Measurements from ENCODE around the gene TMTC4.
"Not testable (repeated sequence)": the region's sequence is repeated elsewhere in the genome, so short reads cannot be mapped to it uniquely, and the experiment has no call there.

The TMTC4 gene

GRCh38 chr13:100627120-100627519, 47.5 kb downstream of the TMTC4 start:
- DNase-seq (ENCODE audit: low spot score), result no peak

GRCh38 chr13:100625447-100625846, 49.1 kb downstream of the TMTC4 start:
- DNase-seq (ENCODE audit: low spot score), result no peak

GRCh38 chr13:100620792-100621191, 53.8 kb downstream of the TMTC4 start:
- DNase-seq (ENCODE audit: low spot score), result no peak

GRCh38 chr13:100619940-100620339, 54.7 kb downstream of the TMTC4 start:
- no peak for DNase-seq (ENCODE audit: low spot score)

DNA sequence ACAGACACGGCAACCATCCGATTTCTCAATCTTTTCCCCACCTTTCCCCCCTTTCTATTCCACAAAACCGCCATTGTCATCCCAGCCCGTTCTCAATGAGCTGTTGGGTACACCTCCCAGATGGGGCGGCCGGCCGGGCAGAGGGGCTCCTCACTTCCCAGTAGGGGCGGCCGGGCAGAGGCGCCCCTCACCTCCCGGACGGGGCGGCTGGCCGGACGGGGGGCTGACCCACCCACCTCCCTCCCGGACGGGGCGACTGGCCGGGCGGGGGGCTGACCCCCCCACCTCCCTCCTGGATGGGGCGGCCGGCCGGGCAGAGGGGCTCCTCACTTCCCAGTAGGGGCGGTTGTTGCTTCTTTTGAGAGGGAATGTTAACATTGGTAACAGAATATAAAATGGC, 55.7 kb downstream of the TMTC4 start:
- not testable (repeated sequence) for DNase-seq (ENCODE audit: low spot score)

DNA sequence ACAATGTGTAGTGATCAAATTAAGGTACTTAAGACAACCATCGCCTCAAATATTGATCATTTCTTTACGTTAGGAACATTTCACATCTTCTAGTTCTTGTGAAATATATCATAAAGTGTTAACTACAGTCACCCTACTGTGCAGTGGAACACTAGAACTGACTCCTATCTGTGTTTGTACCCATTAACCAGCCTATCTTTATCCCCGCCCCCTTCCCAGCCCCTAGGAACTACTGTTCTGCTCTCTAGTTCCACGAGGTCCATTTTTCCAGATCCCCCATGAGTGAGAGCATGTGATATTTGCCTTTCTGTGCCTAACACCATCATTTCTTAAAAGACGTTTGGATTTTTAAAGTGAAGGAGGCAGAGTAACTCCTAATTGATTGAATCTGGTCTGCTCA, 61.6 kb downstream of the TMTC4 start:
- no peak for DNase-seq (ENCODE audit: low spot score)

- DNase-seq (ENCODE audit: low spot score), result no peak
Measured at GRCh38 chr13:100611678-100612492, 62.7 kb downstream of the TMTC4 start.

- no peak for DNase-seq (ENCODE audit: low spot score)
Measured at GRCh38 chr13:100610391-100611347, 63.9 kb downstream of the TMTC4 start.

GRCh38 chr13:100608906-100609305, 65.7 kb downstream of the TMTC4 start:
- DNase-seq (ENCODE audit: low spot score), result no peak

DNA sequence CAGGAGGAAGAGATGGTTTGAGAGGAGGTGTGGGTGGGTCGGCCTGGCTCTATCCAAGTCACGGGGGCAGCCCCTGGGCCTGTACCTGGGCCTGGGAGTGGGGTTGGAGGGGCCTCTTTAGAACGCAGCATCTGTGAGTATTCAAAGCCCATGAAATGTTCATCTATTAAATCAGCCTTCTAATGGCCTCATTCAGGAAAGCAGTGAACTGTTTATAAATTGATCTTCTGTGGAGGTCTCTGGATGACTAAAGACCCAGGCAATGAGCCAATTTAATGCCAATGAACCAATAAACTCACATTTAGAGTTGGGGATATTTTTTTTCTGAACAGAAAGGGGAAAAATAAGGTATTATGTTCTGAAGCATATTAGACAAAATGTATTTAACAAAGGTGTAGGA, 66.1 kb downstream of the TMTC4 start:
- no peak for DNase-seq (ENCODE audit: low spot score)

DNA sequence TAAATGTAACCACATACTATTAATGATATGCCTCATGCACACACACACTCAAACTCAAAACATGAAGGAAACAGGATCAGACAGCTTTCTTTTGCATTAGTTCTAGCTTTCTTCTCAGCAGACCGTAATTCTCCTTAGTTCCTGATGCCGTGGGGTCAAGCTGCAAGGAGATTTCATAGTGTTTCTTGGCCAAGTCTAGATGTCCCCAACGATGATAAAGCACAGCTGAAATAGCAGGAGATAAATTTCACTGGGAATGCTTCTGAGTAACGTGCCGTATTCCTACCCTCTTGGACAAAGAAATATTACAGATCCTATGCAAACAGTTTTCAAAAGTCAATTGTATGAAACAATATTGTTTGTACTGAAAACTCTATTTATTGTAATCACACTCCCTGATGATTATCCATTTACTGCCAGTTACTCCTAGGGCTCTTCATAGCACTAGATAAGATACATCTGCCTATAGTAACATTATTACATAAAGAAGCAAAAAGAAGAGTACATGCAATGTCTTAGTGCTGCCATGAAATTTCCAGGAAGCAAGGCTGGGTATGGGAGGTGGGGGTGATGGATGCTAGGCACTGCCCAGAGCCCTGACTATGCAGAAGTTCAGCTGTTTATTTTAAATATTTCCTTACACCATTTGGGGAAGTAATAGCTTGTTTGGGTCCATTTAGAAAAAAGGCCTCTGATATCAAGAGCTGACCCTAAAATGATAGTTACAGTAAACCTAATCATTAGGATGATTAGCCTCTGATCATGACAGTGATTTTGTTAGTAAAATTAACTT, 69.5 kb downstream of the TMTC4 start:
- no peak for DNase-seq (ENCODE audit: low spot score)

DNA sequence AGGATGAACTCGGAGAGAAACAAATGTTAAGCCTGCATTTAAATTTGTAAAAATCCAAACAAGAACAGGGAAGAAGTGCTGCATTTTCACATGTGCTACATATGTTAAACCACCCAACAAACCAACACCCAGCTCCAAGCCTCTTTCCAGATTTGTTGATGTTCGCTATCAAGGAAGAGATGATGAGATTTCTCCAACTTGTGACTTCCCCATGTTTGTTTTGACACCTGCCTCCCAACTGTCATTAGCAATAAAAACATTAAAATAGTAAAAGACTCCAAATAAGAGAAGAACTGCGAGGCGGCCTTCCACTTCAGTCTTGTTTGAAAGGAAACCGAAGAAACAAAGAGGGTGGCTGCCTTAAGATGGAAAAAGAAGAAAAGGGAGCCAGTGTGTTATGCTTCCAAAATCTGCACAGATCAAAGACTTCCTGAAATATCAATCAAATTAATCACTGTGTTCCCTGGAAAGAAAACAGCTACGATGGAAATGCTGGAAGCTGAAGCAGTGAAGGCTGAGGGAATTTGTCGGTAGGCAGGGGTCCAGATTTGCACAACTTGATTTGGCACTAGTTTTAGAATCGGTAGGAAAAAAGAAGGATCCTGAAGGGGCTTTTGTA, 72.0 kb downstream of the TMTC4 start:
- no peak for DNase-seq (ENCODE audit: low spot score)

DNA sequence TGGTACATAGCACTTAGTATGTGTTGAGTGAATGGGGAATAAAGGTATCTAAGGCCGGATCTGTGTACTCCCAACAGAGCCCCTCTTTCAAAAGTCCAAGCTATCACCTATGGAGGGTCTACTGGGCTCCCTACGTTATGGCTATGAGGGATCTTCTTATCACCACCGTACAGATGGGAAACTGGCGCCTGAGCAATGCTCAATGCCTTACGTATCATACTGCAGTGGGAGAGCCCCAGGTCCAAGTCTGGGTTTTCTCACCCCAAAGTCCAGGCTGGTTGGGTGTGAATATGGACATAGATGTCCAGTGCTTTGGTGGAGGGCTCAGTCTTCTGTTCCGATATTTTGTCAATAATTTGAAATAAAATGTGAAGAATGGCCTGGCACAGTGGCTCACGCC, 72.9 kb downstream of the TMTC4 start:
- no peak for DNase-seq (ENCODE audit: low spot score)

DNA sequence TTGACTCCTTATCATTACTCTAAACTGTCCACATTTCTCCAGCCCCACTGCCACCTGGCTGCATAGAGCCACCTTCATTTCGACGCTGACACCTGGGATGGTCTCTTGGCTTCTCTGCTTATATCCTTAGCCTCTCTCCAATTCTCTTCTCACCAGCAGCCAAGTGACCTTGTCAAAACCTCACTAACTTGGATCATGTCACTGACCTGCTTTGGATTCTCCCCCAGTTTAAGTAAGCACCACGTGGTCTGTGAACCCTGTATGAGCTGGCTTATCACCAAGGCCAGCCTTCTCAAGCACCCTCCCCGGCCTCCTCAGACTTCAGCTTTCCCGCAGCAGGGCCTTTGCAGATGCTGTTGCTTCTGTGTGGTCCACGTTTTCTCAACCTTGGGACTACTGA, 73.7 kb downstream of the TMTC4 start:
- DNase-seq (ENCODE audit: low spot score), result no peak

DNA sequence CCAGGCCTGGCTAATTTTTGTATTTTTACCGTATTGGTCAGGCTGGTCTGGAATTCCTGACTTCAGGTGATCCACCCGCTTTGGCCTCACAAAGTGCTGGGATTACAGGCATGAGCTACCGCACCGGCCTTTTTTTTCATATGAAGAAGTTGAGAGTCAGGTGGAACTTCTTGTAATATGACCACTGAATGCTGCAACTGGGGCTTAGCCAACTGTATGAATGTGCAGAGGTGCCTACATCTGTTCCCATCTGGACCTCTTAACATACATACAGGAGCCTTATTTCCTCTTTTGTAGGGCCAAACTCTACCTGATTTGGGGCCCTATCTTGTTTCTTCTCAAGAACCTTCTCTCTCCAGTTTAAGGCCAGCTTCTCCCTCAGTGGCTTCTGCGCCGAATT, 74.1 kb downstream of the TMTC4 start:
- DNase-seq (ENCODE audit: low spot score), result no peak

DNA sequence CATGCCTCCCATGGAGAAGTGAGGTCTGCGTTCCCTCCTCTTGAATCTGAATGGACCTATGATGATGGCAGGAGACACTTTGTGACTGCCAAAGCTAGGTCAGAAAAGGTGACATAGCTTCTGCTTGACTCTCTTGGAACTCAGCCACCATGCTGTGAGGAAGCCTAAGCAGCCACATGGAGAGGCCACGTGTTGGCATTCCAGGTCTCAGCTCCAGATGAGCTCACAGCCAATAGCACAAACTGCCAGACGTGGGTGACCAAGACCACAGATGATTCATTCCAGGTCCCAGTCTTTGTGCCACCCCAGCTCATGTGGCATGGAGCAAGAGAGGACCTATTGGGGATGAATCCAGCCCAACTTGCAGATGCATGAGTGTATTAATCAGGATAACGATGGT, 77.3 kb downstream of the TMTC4 start:
- no peak for DNase-seq (ENCODE audit: low spot score)

- DNase-seq (ENCODE audit: low spot score), result no peak
Measured at GRCh38 chr13:100596516-100596915, 78.1 kb downstream of the TMTC4 start.

DNA sequence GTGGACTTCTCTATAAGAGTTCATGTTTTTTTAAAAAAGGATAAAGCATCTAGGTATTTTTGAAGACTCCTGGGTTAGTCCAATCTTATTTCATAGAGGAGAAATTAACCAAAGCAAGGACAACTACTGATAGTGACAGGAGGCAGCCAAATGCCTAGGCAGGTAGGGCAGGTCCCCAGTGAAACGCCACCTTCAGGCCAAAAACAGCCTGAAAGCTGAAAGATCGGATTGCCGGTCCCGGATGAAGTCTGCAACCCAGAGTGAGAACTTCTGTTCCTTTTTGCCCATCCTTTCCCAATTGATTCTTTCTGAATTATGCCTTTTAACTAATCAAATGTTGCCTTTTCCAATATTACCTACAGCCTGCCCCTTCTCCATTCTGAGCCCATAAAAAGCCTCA, 79.9 kb downstream of the TMTC4 start:
- DNase-seq (ENCODE audit: low spot score), result no peak

GRCh38 chr13:100594255-100594654, 80.3 kb downstream of the TMTC4 start:
- DNase-seq (ENCODE audit: low spot score), result no peak

DNA sequence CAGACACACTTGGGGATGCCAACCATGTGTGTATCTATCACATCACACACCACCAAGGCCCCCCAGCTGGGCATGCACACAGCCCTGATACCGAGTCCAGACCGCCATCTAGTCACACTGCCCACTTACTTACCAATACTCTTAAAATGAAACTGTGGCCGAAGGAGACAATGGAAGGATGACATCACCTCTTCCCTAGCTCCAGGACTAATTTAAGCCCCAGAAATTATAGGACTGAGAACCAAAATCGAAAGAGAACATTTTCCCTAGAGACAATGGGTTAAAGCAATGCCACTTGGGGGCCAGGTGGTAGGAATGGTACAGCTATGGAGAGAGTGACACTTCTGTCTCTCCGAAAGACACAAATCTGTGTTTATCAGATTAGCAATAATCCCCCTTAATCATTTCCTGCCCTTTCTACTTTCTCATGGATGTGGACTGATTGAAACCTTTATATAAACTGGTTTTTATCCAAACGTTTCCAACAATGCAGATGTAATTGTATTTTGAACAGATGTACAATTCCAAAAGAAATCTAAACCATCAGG, 85.3 kb downstream of the TMTC4 start:
- DNase-seq (ENCODE audit: low spot score), result no peak

- peak; percentile 92 for DNase-seq (ENCODE audit: low spot score)
Measured at GRCh38 chr13:100588331-100589177, 86.0 kb downstream of the TMTC4 start, which contains the start of gene GGACT. Gene GGACT (minus strand): TSS chr13:100588789. CDS start chr13:100532591, 56,198 bp downstream.

All from AG08396 (cell line).